Measurements from ENCODE around the gene FLAD1.

The FLAD1 gene

GRCh38 chr1:155012026-155012546 is 28.9 kb downstream of the FLAD1 start:
- H3K4me3 ChIP-seq (replicated peaks; ENCODE audit: low read depth, low read length) = no peak overlapping the region
- no peak for DNase-seq (ENCODE audit: extremely low read depth, low read depth)
- TF ChIP-seq, protein P1, sequence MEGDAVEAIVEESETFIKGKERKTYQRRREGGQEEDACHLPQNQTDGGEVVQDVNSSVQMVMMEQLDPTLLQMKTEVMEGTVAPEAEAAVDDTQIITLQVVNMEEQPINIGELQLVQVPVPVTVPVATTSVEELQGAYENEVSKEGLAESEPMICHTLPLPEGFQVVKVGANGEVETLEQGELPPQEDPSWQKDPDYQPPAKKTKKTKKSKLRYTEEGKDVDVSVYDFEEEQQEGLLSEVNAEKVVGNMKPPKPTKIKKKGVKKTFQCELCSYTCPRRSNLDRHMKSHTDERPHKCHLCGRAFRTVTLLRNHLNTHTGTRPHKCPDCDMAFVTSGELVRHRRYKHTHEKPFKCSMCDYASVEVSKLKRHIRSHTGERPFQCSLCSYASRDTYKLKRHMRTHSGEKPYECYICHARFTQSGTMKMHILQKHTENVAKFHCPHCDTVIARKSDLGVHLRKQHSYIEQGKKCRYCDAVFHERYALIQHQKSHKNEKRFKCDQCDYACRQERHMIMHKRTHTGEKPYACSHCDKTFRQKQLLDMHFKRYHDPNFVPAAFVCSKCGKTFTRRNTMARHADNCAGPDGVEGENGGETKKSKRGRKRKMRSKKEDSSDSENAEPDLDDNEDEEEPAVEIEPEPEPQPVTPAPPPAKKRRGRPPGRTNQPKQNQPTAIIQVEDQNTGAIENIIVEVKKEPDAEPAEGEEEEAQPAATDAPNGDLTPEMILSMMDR (IDR thresholded peaks at IDR 0.05; ENCODE audit: low read depth, low read length, missing control alignments) = no peak

DNA sequence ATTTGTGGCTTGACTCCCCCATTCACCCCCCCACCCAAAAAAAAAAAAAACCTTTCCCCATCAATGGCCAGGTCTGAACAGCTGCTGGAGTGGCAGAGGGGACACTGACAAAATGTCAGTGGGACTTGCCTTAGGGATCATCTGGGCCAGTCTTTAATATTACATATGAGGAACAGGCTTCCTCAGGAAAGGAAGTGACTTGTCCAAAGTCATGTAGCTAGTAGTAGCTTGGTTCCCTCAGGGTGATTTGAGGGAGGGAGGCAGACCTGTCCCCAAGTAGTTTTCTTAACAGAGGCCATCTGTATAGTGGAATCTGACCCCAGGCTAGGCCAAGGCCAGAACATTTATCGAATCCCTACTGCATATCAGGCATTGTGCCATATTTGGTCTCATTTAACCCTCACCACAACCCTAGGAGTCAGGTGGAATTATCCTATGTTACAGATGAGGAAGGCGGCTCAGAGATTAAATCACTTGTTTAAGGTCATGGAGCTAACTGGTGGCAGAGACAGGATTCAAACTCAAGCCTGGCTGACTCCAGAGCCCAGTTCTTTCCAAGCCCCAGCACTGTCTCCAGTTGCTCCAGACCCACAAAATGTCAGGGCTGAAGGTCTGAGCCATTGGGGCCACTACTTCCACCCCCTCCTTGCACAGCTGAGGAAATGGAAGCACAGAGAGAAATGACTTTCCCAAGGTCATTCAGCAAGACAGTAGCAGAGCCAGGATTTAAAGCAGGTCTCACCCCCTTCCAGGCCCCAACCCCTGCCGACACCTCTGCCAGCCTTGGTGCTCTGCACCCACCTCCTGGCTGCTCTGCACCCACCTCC is 29.8 kb downstream of the FLAD1 start:
- no peak overlapping the region for H3K4me3 ChIP-seq (replicated peaks; ENCODE audit: low read depth, low read length)
- no peak for DNase-seq (ENCODE audit: extremely low read depth, low read depth)
- TF ChIP-seq, protein P1 (IDR thresholded peaks at IDR 0.05; ENCODE audit: low read depth, low read length, missing control alignments) = no peak

GRCh38 chr1:155013632-155014031 is 30.5 kb downstream of the FLAD1 start:
- TF ChIP-seq, protein P1 (IDR thresholded peaks at IDR 0.05; ENCODE audit: low read depth, low read length, missing control alignments) = no peak
- no peak for DNase-seq (ENCODE audit: extremely low read depth, low read depth)

GRCh38 chr1:155014709-155015508 is 31.8 kb downstream of the FLAD1 start:
- no peak for DNase-seq (ENCODE audit: extremely low read depth, low read depth)
- TF ChIP-seq, protein P1 (IDR thresholded peaks at IDR 0.05; ENCODE audit: low read depth, low read length, missing control alignments) = no peak
- H3K4me3 ChIP-seq (replicated peaks; ENCODE audit: low read depth, low read length) = no peak overlapping the region

More at GRCh38 chr1:155013632-155014031, 30.5 kb downstream of the FLAD1 start:
- no peak overlapping the region for H3K4me3 ChIP-seq (replicated peaks; ENCODE audit: low read depth, low read length)

DNA sequence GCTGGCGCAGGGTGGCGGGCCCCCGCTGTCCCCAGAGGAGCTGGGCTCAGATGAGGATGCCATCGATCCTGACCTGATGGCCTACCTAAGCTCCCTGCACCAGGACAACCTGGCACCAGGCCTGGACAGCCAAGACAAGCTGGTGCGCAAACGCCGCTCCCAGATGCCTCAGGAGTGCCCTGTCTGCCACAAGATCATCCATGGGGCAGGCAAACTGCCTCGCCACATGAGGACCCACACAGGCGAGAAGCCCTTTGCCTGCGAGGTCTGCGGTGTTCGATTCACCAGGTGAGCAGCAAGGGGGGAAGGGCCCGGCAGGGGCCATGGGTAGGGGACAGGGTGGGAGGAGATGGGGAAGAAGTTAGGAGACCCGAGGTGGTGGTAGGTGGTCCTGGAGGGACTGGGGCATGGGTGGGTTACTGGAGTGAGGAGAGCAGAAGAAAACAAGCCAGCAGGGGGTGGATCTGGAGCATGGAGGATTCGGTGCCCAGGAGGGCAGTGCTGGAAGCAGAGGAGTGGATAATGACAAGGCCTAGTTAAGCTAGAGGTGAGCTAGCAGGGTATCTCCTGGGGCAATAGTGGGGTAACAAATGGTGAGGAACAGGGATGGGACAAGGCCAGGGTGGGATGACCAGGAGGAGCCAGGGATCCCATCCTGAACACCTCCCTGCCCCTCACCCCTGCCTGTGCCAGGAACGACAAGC is 32.5 kb downstream of the FLAD1 start:
- H3K4me3 ChIP-seq (replicated peaks; ENCODE audit: low read depth, low read length) = no peak overlapping the region
- DNase-seq (ENCODE audit: extremely low read depth, low read depth) = no peak
- TF ChIP-seq, protein P1 (IDR thresholded peaks at IDR 0.05; ENCODE audit: low read depth, low read length, missing control alignments) = no peak

GRCh38 chr1:155016231-155016831 is 33.2 kb downstream of the FLAD1 start:
- no peak for DNase-seq (ENCODE audit: extremely low read depth, low read depth)
- TF ChIP-seq, protein P1 (IDR thresholded peaks at IDR 0.05; ENCODE audit: low read depth, low read length, missing control alignments) = no peak
- H3K4me3 ChIP-seq (replicated peaks; ENCODE audit: low read depth, low read length) = no peak overlapping the region

Measured in HFF-Myc (cell line).